CD4-positive, alpha-beta T cell treated with Interleukin-6 for 4 hours (primary cell): ENCODE measurements around the gene SLITRK4.

Experiments used
- DNase-seq: peaks from one replicate; pipeline ENCODE4 v3.0.0-alpha.2; 2020; ENCODE audit warnings: mixed read lengths

SLITRK4 gene

GRCh38 chrX:143635915-143636314 lies at the start of gene SLITRK4:
SLITRK4 (minus strand) TSS chrX:143636101; CDS start chrX:143631108, 4,993 bp downstream.
- no peak for DNase-seq

GRCh38 chrX:143683486-143683885 lies 47.6 kb upstream of the SLITRK4 start:
- no peak for DNase-seq

GRCh38 chrX:143674926-143675325 lies 39.0 kb upstream of the SLITRK4 start:
- DNase-seq, result no peak

GRCh38 chrX:143669395-143669794 lies 33.5 kb upstream of the SLITRK4 start:
- DNase-seq, result no peak

GRCh38 chrX:143664302-143664701 lies 28.4 kb upstream of the SLITRK4 start:
- DNase-seq, result no peak

- DNase-seq, result no peak
These were observed 27.9 kb upstream of the SLITRK4 start for GRCh38 chrX:143663755-143664154.

- no peak for DNase-seq
These were observed 25.4 kb upstream of the SLITRK4 start for GRCh38 chrX:143661286-143661685.

- DNase-seq, result no peak
These were observed 12.8 kb upstream of the SLITRK4 start for GRCh38 chrX:143648705-143649104.

- DNase-seq, result no peak
These were observed 6.5 kb upstream of the SLITRK4 start for GRCh38 chrX:143642426-143642825.

- DNase-seq, result no peak
These were observed 930 bp upstream of the SLITRK4 start for GRCh38 chrX:143636831-143637230.

- DNase-seq, result no peak
These were observed 1.0 kb downstream of the SLITRK4 start for GRCh38 chrX:143634663-143635455.

GRCh38 chrX:143634309-143634662 lies 1.6 kb downstream of the SLITRK4 start:
- DNase-seq, result no peak

- DNase-seq, result no peak
These were observed 2.2 kb downstream of the SLITRK4 start for GRCh38 chrX:143633461-143634308.

- no peak for DNase-seq
These were observed 3.1 kb downstream of the SLITRK4 start for GRCh38 chrX:143632625-143633410.

GRCh38 chrX:143623657-143624056 lies 12.2 kb downstream of the SLITRK4 start:
- DNase-seq, result no peak

GRCh38 chrX:143621276-143621675 lies 14.6 kb downstream of the SLITRK4 start:
- DNase-seq, result no peak

GRCh38 chrX:143615851-143616250 lies 20.1 kb downstream of the SLITRK4 start:
- DNase-seq, result no peak

- DNase-seq, result no peak
These were observed 34.1 kb downstream of the SLITRK4 start for GRCh38 chrX:143601809-143602208.

- DNase-seq, result no peak
These were observed 54.7 kb downstream of the SLITRK4 start for GRCh38 chrX:143581240-143581639.

GRCh38 chrX:143580266-143580665 lies 55.6 kb downstream of the SLITRK4 start:
- DNase-seq, result no peak
